K562 (cell line): ENCODE measurements around the gene CNNM4. TPM values are rescaled to one million over a fixed set of nuclear protein-coding genes. Genes with fewer than 3 reads are reported as not detected.

ENCODE experiments used
- ADNP ChIP-seq: fragments of 200-800 bp; sonication (Bioruptor generic); IDR thresholded peaks from 2 replicates; pipeline ENCODE4 v1.6.1; 2016; ENCODE audit warnings: missing genetic modification characterization, missing compliant biosample characterization
- BMI1 ChIP-seq: fragments of 150-350 bp; IDR thresholded peaks from 2 replicates; pipeline ENCODE4 v1.6.1; 2014; ENCODE audit warnings: low read length
- BRD4 ChIP-seq: fragments of 200-600 bp; sonication (generic); IDR thresholded peaks from 2 replicates; pipeline ENCODE4 v1.6.1; 2017; ENCODE audit warnings: inconsistent platforms
- DIDO1 ChIP-seq: fragments of 450-650 bp; IDR thresholded peaks from 2 replicates; pipeline ENCODE4 v1.6.1; 2016; ENCODE audit warnings: low read depth, missing biosample characterization, missing genetic modification characterization
- DPF2 ChIP-seq: fragments of 450-650 bp; IDR thresholded peaks from 2 replicates; pipeline ENCODE4 v1.6.1; 2016
- FOXM1 ChIP-seq, 2 experiments: fragments of 450-650 bp in 1 of 2; sonication (generic) in 1 of 2; formaldehyde crosslinking in 1 of 2; IDR thresholded peaks; 2 replicates each; pipeline versions ENCODE4 v1.6.1 to v1.9.0; 2017 to 2022; ENCODE audit warnings: low read depth in 2 of 2, mild to moderate bottlenecking in 2 of 2, missing genetic modification reagents in 1 of 2, moderate library complexity in 1 of 2
- GATAD2A ChIP-seq: fragments of 450-650 bp; IDR thresholded peaks from 2 replicates; pipeline ENCODE4 v1.6.1; 2017
- HMG20B ChIP-seq: fragments of 250-450 bp; sonication (Bioruptor Pico); IDR thresholded peaks from 2 replicates; pipeline ENCODE4 v1.5.0; 2021; ENCODE audit warnings: mild to moderate bottlenecking
- HOMEZ ChIP-seq: fragments of 250-450 bp; sonication (Bioruptor Pico); IDR thresholded peaks from 2 replicates; pipeline ENCODE4 v1.4.0; 2020; ENCODE audit warnings: mild to moderate bottlenecking, moderate library complexity
- MITF ChIP-seq: IDR thresholded peaks from 2 replicates; pipeline ENCODE4 v1.6.1; 2014; ENCODE audit warnings: antibody characterized with exemption
- NFXL1 ChIP-seq: fragments of 450-650 bp; formaldehyde crosslinking; IDR thresholded peaks from 2 replicates; pipeline ENCODE4 v1.4.0; 2021; ENCODE audit warnings: mild to moderate bottlenecking
- SREBF1 ChIP-seq: fragments of 150-350 bp; IDR thresholded peaks from 2 replicates; pipeline ENCODE4 v1.6.1; 2014; ENCODE audit warnings: antibody characterized with exemption, low read depth, low read length, borderline replicate concordance
- XRCC3 ChIP-seq: fragments of 450-650 bp; IDR thresholded peaks from 2 replicates; pipeline ENCODE4 v1.6.1; 2017; ENCODE audit warnings: mild to moderate bottlenecking, moderate library complexity
- ZBTB7A ChIP-seq: IDR thresholded peaks from 2 replicates; pipeline ENCODE4 v1.6.1; 2011; ENCODE audit warnings: low read depth, mild to moderate bottlenecking, low read length, moderate library complexity, borderline replicate concordance; ENCODE audit not compliant: control insufficient read depth
- ZNF41 ChIP-seq: fragments of 250-450 bp; sonication (Bioruptor Pico); conservative IDR thresholded peaks from 2 replicates; pipeline ENCODE4 v1.4.0; 2020; ENCODE audit warnings: mild to moderate bottlenecking
- polyA plus RNA-seq, 8 experiments: library from polyadenylated mRNA; depleted of rRNA in 4 of 8; stranded (reverse) in 5 of 8; unstranded in 3 of 8; fragments of >200 nt; fragmentation: Nextera tagmentation in 2 of 8; fragmentation: Illumina TruSeq in 1 of 8; extraction: Ambion mirVana in 2 of 8; extraction: Trizol in 1 of 8; gene quantifications; 2 replicates each; pipeline versions ENCODE4 v1.2.1 to v1.2.3, GENCODE V29; 2011 to 2014; ENCODE audit warnings: inconsistent platforms in 1 of 8, missing spikeins in 1 of 8
- total RNA-seq, 7 experiments: library from RNA; depleted of rRNA in 6 of 7; stranded (reverse); fragments of >200 nt in 6 of 7; fragmentation: Illumina TruSeq in 2 of 7; extraction: Trizol in 2 of 7; gene quantifications; 2 replicates each; pipeline versions ENCODE4 v1.2.1 to v1.2.3, GENCODE V29; 2011 to 2021; ENCODE audit warnings: low replicate concordance in 1 of 7
- TF ChIP-seq, protein P1 (sequence below): IDR thresholded peaks from 3 replicates; pipeline ENCODE4 v1.6.1; 2011; ENCODE audit warnings: borderline replicate concordance, mild to moderate bottlenecking; ENCODE audit not compliant: insufficient read length, insufficient read depth
- TF ChIP-seq, protein P2 (sequence below): fragments of 450-650 bp; conservative IDR thresholded peaks from 2 replicates; pipeline ENCODE4 v1.6.1; 2016; ENCODE audit warnings: missing genetic modification characterization, low read depth, mild to moderate bottlenecking, missing compliant biosample characterization, moderate library complexity
- TF ChIP-seq, protein P3 (sequence below), 2 experiments: IDR thresholded peaks; 2 replicates each; pipeline ENCODE4 v1.6.1; 2011; ENCODE audit warnings: borderline replicate concordance in 1 of 2, control low read depth in 1 of 2, low read depth in 1 of 2, low read length in 1 of 2, mild to moderate bottlenecking in 1 of 2, mixed read lengths in 1 of 2, moderate library complexity in 1 of 2; ENCODE audit not compliant: insufficient read depth in 1 of 2, insufficient read length in 1 of 2, poor library complexity in 1 of 2, severe bottlenecking in 1 of 2; ENCODE audit errors: extremely low read depth in 1 of 2
- TF ChIP-seq, protein P4 (sequence below), 2 experiments: fragments of 450-650 bp in 1 of 2; sonication (generic) in 1 of 2; formaldehyde crosslinking in 1 of 2; IDR thresholded peaks in 1 of 2; conservative IDR thresholded peaks in 1 of 2; 2 replicates each; pipeline versions ENCODE4 v1.6.1 to v1.8.1; 2016 to 2023; ENCODE audit warnings: mild to moderate bottlenecking in 2 of 2, moderate library complexity in 2 of 2, inconsistent platforms in 1 of 2, missing genetic modification reagents in 1 of 2

CNNM4 gene
- total and polyA plus RNA-seq, 9 of the 15 experiments (the other 6 are each of a cell fraction or from before 2014, with no cell fraction given): 0.96 to 6.3 (median 2.8) TPM

GRCh38 chr2:96857667-96858372, 97.1 kb downstream of the CNNM4 start, which contains the start of gene ANKRD39 (continued):
- TF ChIP-seq, protein P1, sequence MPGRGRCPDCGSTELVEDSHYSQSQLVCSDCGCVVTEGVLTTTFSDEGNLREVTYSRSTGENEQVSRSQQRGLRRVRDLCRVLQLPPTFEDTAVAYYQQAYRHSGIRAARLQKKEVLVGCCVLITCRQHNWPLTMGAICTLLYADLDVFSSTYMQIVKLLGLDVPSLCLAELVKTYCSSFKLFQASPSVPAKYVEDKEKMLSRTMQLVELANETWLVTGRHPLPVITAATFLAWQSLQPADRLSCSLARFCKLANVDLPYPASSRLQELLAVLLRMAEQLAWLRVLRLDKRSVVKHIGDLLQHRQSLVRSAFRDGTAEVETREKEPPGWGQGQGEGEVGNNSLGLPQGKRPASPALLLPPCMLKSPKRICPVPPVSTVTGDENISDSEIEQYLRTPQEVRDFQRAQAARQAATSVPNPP: no peak
- TF ChIP-seq FOXM1 (IDR thresholded peaks at IDR 0.05; ENCODE audit: low read depth): no peak
- TF ChIP-seq FOXM1 (CRISPR knock-in tag; IDR thresholded peaks at IDR 0.05; ENCODE audit: low read depth): peak; percentile 62; the same call in 1 of the 2 replicates
- TF ChIP-seq, protein P2, sequence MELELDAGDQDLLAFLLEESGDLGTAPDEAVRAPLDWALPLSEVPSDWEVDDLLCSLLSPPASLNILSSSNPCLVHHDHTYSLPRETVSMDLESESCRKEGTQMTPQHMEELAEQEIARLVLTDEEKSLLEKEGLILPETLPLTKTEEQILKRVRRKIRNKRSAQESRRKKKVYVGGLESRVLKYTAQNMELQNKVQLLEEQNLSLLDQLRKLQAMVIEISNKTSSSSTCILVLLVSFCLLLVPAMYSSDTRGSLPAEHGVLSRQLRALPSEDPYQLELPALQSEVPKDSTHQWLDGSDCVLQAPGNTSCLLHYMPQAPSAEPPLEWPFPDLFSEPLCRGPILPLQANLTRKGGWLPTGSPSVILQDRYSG: no peak
- TF ChIP-seq, protein P3, sequence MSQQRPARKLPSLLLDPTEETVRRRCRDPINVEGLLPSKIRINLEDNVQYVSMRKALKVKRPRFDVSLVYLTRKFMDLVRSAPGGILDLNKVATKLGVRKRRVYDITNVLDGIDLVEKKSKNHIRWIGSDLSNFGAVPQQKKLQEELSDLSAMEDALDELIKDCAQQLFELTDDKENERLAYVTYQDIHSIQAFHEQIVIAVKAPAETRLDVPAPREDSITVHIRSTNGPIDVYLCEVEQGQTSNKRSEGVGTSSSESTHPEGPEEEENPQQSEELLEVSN (IDR thresholded peaks at IDR 0.05; ENCODE audit: borderline replicate concordance in 1 of 2, extremely low read depth in 1 of 2, insufficient read depth in 1 of 2, insufficient read length in 1 of 2, low read depth in 1 of 2, low read length in 1 of 2, poor library complexity in 1 of 2, severe bottlenecking in 1 of 2): peak in 1 of 2 experiments; percentile 1
- TF ChIP-seq ZBTB7A: peak; percentile 59; the same call in 1 of the 2 replicates
- no peak for TF ChIP-seq ADNP (tag)
- TF ChIP-seq, protein P4, sequence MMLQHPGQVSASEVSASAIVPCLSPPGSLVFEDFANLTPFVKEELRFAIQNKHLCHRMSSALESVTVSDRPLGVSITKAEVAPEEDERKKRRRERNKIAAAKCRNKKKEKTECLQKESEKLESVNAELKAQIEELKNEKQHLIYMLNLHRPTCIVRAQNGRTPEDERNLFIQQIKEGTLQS (IDR thresholded peaks at IDR 0.05): no peak
- TF ChIP-seq, protein P4 (CRISPR knock-in tag; conservative IDR thresholded peaks at IDR 0.05): no peak
- no peak for TF ChIP-seq NFXL1 (CRISPR knock-in tag)
- TF ChIP-seq XRCC3: no peak
- TF ChIP-seq ZNF41 (CRISPR knock-in tag): no peak
- no peak for TF ChIP-seq GATAD2A
- no peak for TF ChIP-seq DPF2
- no peak for TF ChIP-seq MITF
- TF ChIP-seq BRD4: no peak
- TF ChIP-seq SREBF1: no peak
- TF ChIP-seq DIDO1 (tag): no peak
- TF ChIP-seq HMG20B (CRISPR knock-in tag): no peak
- TF ChIP-seq HOMEZ (CRISPR knock-in tag): no peak
- no peak for TF ChIP-seq BMI1
